HepG2 (cell line): Measurements from ENCODE around the gene CIB2. TPM values are rescaled to one million over a fixed set of nuclear protein-coding genes. Genes with fewer than 3 reads are reported as not detected.

ENCODE experiments used
- ATAC-seq: fragments of 200-7000 bp; cut with Tn5 transposase; 3 replicates; pipeline ENCODE4 v1.9.1; 2020; ENCODE audit warnings: mild to moderate bottlenecking, moderate library complexity
- BruUV-seq: library from RNA; stranded (reverse); fragments of 400-500 nt; replicated peaks from 2 replicates; lab custom pipeline; 2021; lab: Mats Ljungman, UMichigan
- CTCF ChIA-PET: fragments of 300-600 bp; formaldehyde crosslinking; extraction: SDS; loops from one replicate; lab custom pipeline; 2021; ENCODE audit warnings: low total read pairs, inconsistent platforms, low intra/inter-chr PET ratio; lab: Yijun Ruan, JAX
- POLR2A ChIA-PET: fragments of 350-600 bp; sonication (Branson Sonifier 250); formaldehyde crosslinking; loops from one replicate; lab custom pipeline; 2020; ENCODE audit warnings: antibody characterized with exemption, inconsistent platforms; lab: Yijun Ruan, JAX
- DNase-seq: peaks from one replicate; pipeline ENCODE4 v3.0.0-alpha.2; 2015; ENCODE audit warnings: low spot score
- FAIRE-seq: peaks from 3 replicates; lab custom pipeline; 2011; peaks lifted over from hg19 to GRCh38; lab: Jason Lieb, UNC
- H2AFZ ChIP-seq: one replicate; pipeline ENCODE4 v1.6.1; 2011; ENCODE audit warnings: low read length, inconsistent platforms
- H3K27ac ChIP-seq: fragments of 300-600 bp; 3 replicates; pipeline ENCODE4 v1.8.0; 2011; ENCODE audit warnings: mixed run types, mild to moderate bottlenecking, mixed read lengths, low read length, inconsistent platforms; ENCODE audit not compliant: insufficient read depth; ENCODE audit errors: extremely low read length
- H3K27me3 ChIP-seq, 2 experiments: fragments of 200-600 bp in 1 of 2; 2 replicates in 1 of 2; 3 replicates in 1 of 2; pipeline versions ENCODE4 v1.6.0 to v1.8.0; 2011; ENCODE audit warnings: low read length in 2 of 2, mild to moderate bottlenecking in 2 of 2, moderate library complexity in 2 of 2, inconsistent platforms in 1 of 2; ENCODE audit not compliant: insufficient read depth in 2 of 2, control insufficient read depth in 1 of 2
- H3K36me3 ChIP-seq, 2 experiments: fragments of 200-600 bp in 1 of 2; replicated peaks in 1 of 2; 2 replicates in 1 of 2; 3 replicates in 1 of 2; pipeline versions ENCODE4 v1.5.1 to v1.8.0; 2011; ENCODE audit warnings: low read length in 2 of 2, inconsistent platforms in 1 of 2; ENCODE audit not compliant: insufficient read depth in 2 of 2, control insufficient read depth in 1 of 2
- H3K4me1 ChIP-seq: 2 replicates; pipeline ENCODE4 v1.5.1; 2012; ENCODE audit warnings: low read length, inconsistent platforms; ENCODE audit not compliant: insufficient read depth
- H3K4me2 ChIP-seq: 2 replicates; pipeline ENCODE4 v1.6.0; 2011; ENCODE audit warnings: low read depth, low read length, inconsistent platforms
- H3K4me3 ChIP-seq, 3 experiments: fragments of 200-600 bp in 1 of 3; sonication (generic), shearing (Covaris generic) in 1 of 3; replicated peaks in 1 of 3; 2 replicates each; pipeline ENCODE4 v1.5.1; 2011 to 2016; ENCODE audit warnings: low read length in 3 of 3, inconsistent platforms in 2 of 3, low read depth in 2 of 3, mild to moderate bottlenecking in 2 of 3, control low read depth in 1 of 3, mixed read lengths in 1 of 3; ENCODE audit not compliant: insufficient read depth in 1 of 3
- H3K79me2 ChIP-seq: one replicate; pipeline ENCODE4 v1.6.1; 2011; ENCODE audit warnings: low read length, inconsistent platforms; ENCODE audit not compliant: insufficient read depth
- H3K9ac ChIP-seq: 2 replicates; pipeline ENCODE4 v1.6.0; 2011; ENCODE audit warnings: mild to moderate bottlenecking, low read depth, low read length, inconsistent platforms; ENCODE audit not compliant: insufficient read depth
- H3K9me3 ChIP-seq: 2 replicates; pipeline ENCODE4 v1.5.1; 2012; ENCODE audit warnings: mild to moderate bottlenecking, low read length
- H4K20me1 ChIP-seq: 2 replicates; pipeline ENCODE4 v1.6.0; 2011; ENCODE audit warnings: inconsistent platforms, mild to moderate bottlenecking, low read length, moderate library complexity; ENCODE audit not compliant: insufficient read depth
- ETV6 ChIP-seq: sonication (generic); formaldehyde crosslinking; conservative IDR thresholded peaks from 2 replicates; pipeline ENCODE4 v1.4.0; 2020; ENCODE audit warnings: missing genetic modification reagents
- HNRNPH1 ChIP-seq: fragments of 200-400 bp; formaldehyde crosslinking; optimal IDR thresholded peaks from 2 replicates; pipeline ENCODE3; 2017; ENCODE audit warnings: mild to moderate bottlenecking, low read depth, low read length
- RFX1 ChIP-seq: fragments of 450-650 bp; IDR thresholded peaks from 2 replicates; pipeline ENCODE4 v1.6.1; 2017
- RORA ChIP-seq: sonication (generic); formaldehyde crosslinking; IDR thresholded peaks from 2 replicates; pipeline ENCODE4 v1.5.0; 2020; ENCODE audit warnings: mild to moderate bottlenecking, missing genetic modification reagents, moderate library complexity
- SP4 ChIP-seq: sonication (generic); formaldehyde crosslinking; IDR thresholded peaks from 2 replicates; pipeline ENCODE4 v1.8.1; 2023; ENCODE audit warnings: mild to moderate bottlenecking, missing genetic modification reagents
- U2AF2 ChIP-seq: fragments of 200-400 bp; formaldehyde crosslinking; IDR thresholded peaks from 2 replicates; pipeline ENCODE4 v1.6.1; 2017; ENCODE audit warnings: low read depth, mild to moderate bottlenecking, low read length
- ZFP36L2 ChIP-seq: sonication (generic); formaldehyde crosslinking; IDR thresholded peaks from 2 replicates; pipeline ENCODE4 v1.4.0; 2020; ENCODE audit warnings: missing genetic modification reagents
- ZNF530 ChIP-seq: sonication (generic); formaldehyde crosslinking; IDR thresholded peaks from 2 replicates; pipeline ENCODE4 v1.5.0; 2020; ENCODE audit warnings: low read depth, mild to moderate bottlenecking, missing genetic modification reagents
- ZNF570 ChIP-seq: sonication (generic); formaldehyde crosslinking; IDR thresholded peaks from 2 replicates; pipeline ENCODE4 v1.4.0; 2020; ENCODE audit warnings: mild to moderate bottlenecking, missing genetic modification reagents, borderline replicate concordance
- ZNF614 ChIP-seq: IDR thresholded peaks from 2 replicates; pipeline ENCODE4 v1.6.1; 2018; ENCODE audit warnings: missing biosample characterization, missing genetic modification reagents, inconsistent platforms, borderline replicate concordance
- ZNF749 ChIP-seq: sonication (generic); formaldehyde crosslinking; IDR thresholded peaks from 2 replicates; pipeline ENCODE4 v1.8.0; 2022; ENCODE audit warnings: mild to moderate bottlenecking, missing genetic modification reagents, moderate library complexity, borderline replicate concordance
- WGBS: methylation state at CpG from one replicate; pipeline ENCODE4 v1.1.6; 2017; ENCODE audit warnings: low lambda C conversion rate; 5-methylcytosine and 5-hydroxymethylcytosine counted together
- in situ Hi-C: cut with HindIII; loops from 2 replicates; pipeline ENCODE4 v1.10.0; 2017; ENCODE audit warnings: low pct_unique_long_range_greater_than_20kb; ENCODE audit not compliant: extremely low pct_ligation_motif_present
- intact Hi-C: fragments of 100-400 bp; cut with micrococcal nuclease; formaldehyde crosslinking; loops from one replicate; pipeline ENCODE4 v1.10.0; 2022; ENCODE audit not compliant: unreplicated experiment
- polyA plus RNA-seq, 8 experiments: library from polyadenylated mRNA; depleted of rRNA in 3 of 8; stranded (reverse) in 7 of 8; unstranded in 1 of 8; fragments of >200 nt; fragmentation: Illumina TruSeq in 4 of 8; extraction: Trizol in 4 of 8; gene quantifications; 2 replicates each; pipeline versions ENCODE4 v1.2.1 to v1.2.3, GENCODE V29; 2011 to 2016; ENCODE audit warnings: low read depth in 4 of 8, missing spikeins in 1 of 8, mixed read lengths in 1 of 8; ENCODE audit not compliant: insufficient read depth in 1 of 8
- total RNA-seq, 5 experiments: library from RNA; depleted of rRNA; stranded (reverse); fragments of >200 nt; fragmentation: Illumina TruSeq; extraction: Trizol; gene quantifications; 2 replicates each; pipeline ENCODE4 v1.2.3, GENCODE V29; 2016; ENCODE audit warnings: low read depth in 1 of 5
- TF ChIP-seq, protein P1 (sequence below): sonication (generic); formaldehyde crosslinking; IDR thresholded peaks from 2 replicates; pipeline ENCODE4 v1.9.0; 2021; ENCODE audit warnings: mild to moderate bottlenecking, missing genetic modification reagents
- TF ChIP-seq, protein P2 (sequence below): sonication (generic); formaldehyde crosslinking; IDR thresholded peaks from 2 replicates; pipeline ENCODE4 v1.4.0; 2020; ENCODE audit warnings: mild to moderate bottlenecking, missing genetic modification reagents

The CIB2 gene
- total and polyA plus RNA-seq, 2 of the 13 experiments (the other 11 are each of a cell fraction or from before 2014, with no cell fraction given), result 1.4 to 1.5 TPM

DNA sequence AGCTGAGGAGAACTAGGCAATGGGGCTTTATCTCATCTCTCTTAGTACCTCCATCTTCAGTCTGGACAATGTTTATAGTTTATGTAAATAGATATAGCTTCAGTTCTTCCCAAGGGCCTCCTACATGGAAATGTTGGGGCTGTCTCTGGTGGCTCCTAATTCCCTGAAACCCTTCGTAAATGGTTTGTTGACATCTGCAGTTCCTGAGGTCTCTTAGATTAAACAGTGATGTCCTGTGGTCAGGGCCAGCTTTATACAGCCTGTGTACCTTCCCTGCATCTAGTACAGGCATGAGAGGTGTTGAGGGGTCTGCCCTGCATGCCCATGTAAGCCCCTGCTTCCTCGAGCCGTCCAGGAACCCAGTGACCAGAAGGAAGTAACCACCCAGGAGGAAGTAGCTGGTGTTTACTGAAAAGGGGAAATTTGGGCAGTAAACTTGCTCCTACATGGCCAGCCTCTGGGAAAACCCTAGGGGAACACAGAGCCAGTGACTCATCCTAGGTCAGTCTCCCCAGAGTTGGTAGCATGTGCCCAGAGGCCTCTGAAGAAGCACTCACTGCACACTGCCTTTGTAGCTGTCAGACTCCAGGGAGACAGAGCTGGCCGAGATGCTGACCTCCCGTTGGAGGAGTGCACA is 49.0 kb downstream of the CIB2 start (continued):
- TF ChIP-seq, protein P1, sequence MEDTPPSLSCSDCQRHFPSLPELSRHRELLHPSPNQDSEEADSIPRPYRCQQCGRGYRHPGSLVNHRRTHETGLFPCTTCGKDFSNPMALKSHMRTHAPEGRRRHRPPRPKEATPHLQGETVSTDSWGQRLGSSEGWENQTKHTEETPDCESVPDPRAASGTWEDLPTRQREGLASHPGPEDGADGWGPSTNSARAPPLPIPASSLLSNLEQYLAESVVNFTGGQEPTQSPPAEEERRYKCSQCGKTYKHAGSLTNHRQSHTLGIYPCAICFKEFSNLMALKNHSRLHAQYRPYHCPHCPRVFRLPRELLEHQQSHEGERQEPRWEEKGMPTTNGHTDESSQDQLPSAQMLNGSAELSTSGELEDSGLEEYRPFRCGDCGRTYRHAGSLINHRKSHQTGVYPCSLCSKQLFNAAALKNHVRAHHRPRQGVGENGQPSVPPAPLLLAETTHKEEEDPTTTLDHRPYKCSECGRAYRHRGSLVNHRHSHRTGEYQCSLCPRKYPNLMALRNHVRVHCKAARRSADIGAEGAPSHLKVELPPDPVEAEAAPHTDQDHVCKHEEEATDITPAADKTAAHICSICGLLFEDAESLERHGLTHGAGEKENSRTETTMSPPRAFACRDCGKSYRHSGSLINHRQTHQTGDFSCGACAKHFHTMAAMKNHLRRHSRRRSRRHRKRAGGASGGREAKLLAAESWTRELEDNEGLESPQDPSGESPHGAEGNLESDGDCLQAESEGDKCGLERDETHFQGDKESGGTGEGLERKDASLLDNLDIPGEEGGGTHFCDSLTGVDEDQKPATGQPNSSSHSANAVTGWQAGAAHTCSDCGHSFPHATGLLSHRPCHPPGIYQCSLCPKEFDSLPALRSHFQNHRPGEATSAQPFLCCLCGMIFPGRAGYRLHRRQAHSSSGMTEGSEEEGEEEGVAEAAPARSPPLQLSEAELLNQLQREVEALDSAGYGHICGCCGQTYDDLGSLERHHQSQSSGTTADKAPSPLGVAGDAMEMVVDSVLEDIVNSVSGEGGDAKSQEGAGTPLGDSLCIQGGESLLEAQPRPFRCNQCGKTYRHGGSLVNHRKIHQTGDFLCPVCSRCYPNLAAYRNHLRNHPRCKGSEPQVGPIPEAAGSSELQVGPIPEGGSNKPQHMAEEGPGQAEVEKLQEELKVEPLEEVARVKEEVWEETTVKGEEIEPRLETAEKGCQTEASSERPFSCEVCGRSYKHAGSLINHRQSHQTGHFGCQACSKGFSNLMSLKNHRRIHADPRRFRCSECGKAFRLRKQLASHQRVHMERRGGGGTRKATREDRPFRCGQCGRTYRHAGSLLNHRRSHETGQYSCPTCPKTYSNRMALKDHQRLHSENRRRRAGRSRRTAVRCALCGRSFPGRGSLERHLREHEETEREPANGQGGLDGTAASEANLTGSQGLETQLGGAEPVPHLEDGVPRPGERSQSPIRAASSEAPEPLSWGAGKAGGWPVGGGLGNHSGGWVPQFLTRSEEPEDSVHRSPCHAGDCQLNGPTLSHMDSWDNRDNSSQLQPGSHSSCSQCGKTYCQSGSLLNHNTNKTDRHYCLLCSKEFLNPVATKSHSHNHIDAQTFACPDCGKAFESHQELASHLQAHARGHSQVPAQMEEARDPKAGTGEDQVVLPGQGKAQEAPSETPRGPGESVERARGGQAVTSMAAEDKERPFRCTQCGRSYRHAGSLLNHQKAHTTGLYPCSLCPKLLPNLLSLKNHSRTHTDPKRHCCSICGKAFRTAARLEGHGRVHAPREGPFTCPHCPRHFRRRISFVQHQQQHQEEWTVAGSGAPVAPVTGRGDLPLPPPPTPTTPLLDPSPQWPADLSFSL (CRISPR knock-in tag), result no peak
- TF ChIP-seq, all 625 proteins: peak for 4

DNA sequence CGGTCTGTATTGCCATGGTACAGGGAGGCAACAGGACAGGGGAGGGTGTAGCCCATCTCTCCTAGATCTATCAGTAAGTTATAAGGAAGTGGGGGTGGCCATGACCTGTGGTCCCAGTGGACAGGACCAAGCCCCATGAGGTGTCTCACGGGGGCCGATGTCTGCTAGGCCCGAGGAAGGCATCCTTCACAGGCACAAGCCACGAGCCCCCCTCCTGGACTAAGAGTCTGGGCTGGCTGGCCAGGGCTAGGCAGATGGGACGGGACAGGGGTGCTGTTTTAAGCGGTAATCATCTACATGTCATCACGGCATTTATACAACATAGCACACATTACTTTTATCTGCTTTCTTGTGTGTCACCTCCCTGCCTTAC is 51.2 kb downstream of the CIB2 start:
- in situ Hi-C loops (no loop called here), intact Hi-C loops (no loop called here)
- FAIRE-seq (no peak), ATAC-seq (no peak), DNase-seq (no peak)
- Histone ChIP-seq H3K27ac (no peak overlapping the region), H4K20me1 (no peaks in the 10 kb centered on the region), H3K36me3 (no peaks in the 10 kb centered on the region), H3K9ac (no peak overlapping the region), H3K9me3 (no peaks in the 10 kb centered on the region), H3K79me2 (peaks cover 17% of the 10 kb centered on the region), H3K27me3 (no peaks in the 10 kb centered on the region; a peak in 1 of 5 replicates), H3K4me3 (peak overlapping the region in 2 of 3 experiments; percentile 2 to 48; a peak in 3 of 6 replicates), H3K4me2 (peak overlapping the region; percentile 59), H2AFZ (no peak overlapping the region), H3K4me1 (peaks cover 77% of the 10 kb centered on the region)
- ChIA-PET CTCF (no interaction called here), POLR2A (no interaction called here)
- no peak for TF ChIP-seq RORA (CRISPR knock-in tag)
- TF ChIP-seq, protein P2, sequence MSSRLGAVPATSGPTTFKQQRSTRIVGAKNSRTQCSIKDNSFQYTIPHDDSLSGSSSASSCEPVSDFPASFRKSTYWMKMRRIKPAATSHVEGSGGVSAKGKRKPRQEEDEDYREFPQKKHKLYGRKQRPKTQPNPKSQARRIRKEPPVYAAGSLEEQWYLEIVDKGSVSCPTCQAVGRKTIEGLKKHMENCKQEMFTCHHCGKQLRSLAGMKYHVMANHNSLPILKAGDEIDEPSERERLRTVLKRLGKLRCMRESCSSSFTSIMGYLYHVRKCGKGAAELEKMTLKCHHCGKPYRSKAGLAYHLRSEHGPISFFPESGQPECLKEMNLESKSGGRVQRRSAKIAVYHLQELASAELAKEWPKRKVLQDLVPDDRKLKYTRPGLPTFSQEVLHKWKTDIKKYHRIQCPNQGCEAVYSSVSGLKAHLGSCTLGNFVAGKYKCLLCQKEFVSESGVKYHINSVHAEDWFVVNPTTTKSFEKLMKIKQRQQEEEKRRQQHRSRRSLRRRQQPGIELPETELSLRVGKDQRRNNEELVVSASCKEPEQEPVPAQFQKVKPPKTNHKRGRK, result no peak
- no peak for TF ChIP-seq ZNF530 (CRISPR knock-in tag)
- no peak for TF ChIP-seq U2AF2
- no peak for TF ChIP-seq ZNF749 (CRISPR knock-in tag)
- TF ChIP-seq ZFP36L2, result no peak
- no peak for TF ChIP-seq ZNF570 (CRISPR knock-in tag)
- TF ChIP-seq RFX1, result no peak
- no peak for TF ChIP-seq SP4
- no peak for TF ChIP-seq HNRNPH1
- no peak for TF ChIP-seq ETV6 (CRISPR knock-in tag)
- no peak for TF ChIP-seq ZNF614 (CRISPR knock-in tag)
- 67% methylated on average over 4 of the region's 8 CpGs for WGBS
- BruUV-seq, result no TSS peak
